Right renal pelvis (tissue), 4 donors: ENCODE measurements around the gene SYNDIG1. TPM values are rescaled to one million over a fixed set of nuclear protein-coding genes. Genes with fewer than 3 reads are reported as not detected.

ENCODE experiments used
- DNase-seq, 4 donors: peaks; one replicate each; pipeline ENCODE4 v3.0.0-alpha.2; 2013; ENCODE audit warnings: low read depth in 4 of 4, low spot score in 3 of 4, missing footprints in 1 of 4
- polyA plus RNA-seq, 4 donors: library from polyadenylated mRNA; unstranded; fragments of 120-200 nt; gene quantifications; one replicate each; pipeline ENCODE4 v1.2.1, GENCODE V29; 2013; ENCODE audit not compliant: insufficient read length in 4 of 4

The SYNDIG1 gene
- polyA plus RNA-seq, 4 donors = 7.9 to 9.8 (median 9.6) TPM

DNA sequence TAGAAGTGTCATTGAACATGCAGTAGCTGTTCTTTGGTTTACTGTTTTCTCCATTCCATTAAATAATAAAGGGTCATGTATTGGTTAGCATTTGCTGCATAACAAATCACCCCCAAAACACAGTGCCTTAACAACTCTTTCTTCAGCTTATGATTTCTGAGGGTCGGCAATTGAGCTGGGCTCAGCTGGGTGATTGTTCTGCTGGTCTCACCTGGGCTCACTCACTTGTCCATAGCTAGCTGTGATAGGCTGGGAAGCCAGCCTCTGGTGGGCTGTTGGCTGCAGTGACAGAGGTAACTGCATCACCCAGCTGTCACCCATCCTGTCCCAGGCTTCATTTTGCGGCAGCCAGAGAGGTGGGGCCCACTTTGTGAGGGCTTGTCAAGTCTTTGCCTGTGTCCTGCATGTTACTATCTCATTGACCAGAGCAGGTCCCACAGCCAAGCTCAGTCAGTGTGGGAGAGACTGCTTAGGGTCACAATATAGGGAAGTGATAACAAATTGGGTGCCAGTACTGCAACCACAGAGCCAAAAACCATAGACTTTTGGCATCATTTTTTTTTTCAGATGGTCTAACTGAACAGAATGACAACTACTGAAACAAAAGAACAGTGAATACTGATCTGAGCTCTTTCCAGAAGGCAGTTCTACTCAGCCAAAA, 76.9 kb downstream of the SYNDIG1 start:
- no peak for DNase-seq

DNA sequence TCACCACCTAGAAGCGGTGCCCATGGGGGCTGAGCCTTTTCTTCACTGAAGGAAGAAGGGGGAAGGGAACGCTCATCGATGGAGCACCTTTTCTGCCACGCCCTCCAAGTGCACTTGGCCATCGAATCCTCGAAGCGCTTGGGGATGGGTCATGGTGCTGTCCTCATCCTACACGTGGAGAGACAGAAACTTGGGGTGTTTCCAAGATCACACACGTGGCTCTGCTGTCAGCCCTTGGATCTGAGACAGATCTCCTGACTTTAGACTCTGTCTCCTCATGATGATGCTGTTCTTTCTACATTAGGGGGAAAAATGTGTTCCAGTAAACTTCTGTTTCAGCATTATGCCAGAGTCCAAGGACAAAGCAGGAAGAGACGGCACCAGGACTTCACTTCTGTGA, 78.5 kb downstream of the SYNDIG1 start:
- no peak for DNase-seq

DNA sequence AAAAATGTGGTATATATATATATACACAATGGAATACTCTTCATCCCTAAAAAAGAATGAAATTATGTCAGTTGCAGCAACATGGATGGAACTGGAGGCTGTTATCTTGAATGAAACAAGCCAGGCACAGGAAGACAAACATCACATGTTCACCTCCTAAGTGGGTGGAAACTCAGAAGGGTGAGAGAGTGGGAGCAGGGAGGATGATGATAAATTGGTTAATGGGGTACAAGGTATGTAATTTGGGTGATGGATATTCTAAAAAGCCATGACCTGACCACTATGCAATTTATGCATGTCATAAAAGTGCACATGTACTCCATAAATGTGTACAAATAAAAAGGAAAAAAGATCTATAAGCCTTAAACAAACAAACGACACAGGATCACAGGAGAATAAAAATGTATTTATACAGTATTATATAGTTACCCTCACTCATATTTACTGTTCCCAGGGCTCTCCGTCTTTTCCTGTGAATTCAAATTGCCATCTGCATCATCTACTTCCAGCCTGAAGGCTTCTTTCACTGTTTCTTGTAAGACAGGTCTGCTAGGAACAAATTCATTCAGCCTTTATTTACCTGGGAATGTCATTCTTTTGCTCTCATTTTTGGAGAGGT, 89.8 kb downstream of the SYNDIG1 start:
- no peak for DNase-seq

DNA sequence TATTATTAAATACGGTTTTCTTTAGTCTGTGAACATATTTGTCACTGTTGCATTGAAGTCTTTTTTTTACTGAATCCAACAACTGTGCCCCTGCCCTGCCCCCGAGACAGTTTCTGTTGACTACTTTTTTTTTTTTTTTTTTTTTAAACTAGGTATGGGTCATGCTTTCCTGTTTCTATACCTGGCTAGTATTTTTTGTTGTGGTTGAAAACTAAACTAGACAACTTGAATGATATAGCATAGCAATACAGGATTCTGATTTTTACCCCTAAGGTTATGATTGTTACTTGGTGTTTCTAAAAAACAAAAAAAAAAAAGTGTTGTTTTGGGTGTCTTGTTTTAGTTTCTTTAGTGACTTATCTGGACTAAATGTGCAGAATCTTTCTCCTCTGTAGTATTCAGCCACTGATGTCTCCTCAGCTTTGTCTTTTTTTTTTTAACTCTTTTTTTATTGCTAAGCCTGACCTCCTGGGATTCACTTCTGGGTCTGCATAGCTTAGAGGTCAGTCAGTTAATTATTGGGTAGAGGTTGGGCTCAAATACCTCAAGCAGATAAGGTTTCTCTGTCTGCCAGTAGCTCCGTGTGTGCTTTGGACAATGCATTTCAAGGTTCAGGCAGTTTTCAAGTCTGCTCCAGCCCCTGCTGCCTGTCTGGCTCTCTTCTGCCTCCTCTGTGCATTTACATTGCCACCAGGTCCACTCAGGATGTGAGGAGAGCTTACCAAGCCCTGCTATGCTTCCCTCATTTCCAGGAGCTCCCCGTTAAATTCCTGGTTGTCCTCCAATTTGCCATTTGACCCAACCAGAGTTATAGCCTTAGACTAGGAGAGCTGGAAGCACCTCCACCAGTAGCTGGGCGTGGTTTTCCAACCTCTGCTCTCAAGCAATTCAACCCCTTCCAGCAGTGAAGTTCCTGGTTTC, 91.4 kb downstream of the SYNDIG1 start:
- no peak for DNase-seq

DNA sequence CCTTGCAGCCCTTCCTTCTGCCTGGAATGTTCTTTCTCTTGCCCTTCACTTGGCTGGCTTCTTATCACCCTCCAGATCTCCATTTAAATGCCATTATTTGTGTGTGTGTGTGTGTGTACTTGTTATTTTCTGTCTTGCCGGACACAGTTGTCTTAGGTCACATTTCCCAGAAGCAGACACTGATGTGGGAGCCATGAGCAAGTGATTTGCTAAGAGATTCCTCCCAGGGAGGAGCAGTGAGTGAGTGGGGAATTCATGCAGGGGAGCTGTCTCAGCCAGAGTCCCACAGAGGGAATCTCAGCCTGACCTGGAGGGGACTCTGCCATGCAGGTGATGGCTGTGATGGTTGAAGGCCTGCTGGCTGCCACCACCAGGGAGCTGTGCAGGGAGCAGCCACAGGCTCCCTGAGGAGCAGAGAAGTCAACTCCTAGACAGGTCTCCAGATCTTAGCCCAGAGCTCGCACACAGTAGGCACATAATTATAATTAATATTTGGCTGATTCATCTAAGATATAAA, 96.5 kb downstream of the SYNDIG1 start:
- DNase-seq = no peak

DNA sequence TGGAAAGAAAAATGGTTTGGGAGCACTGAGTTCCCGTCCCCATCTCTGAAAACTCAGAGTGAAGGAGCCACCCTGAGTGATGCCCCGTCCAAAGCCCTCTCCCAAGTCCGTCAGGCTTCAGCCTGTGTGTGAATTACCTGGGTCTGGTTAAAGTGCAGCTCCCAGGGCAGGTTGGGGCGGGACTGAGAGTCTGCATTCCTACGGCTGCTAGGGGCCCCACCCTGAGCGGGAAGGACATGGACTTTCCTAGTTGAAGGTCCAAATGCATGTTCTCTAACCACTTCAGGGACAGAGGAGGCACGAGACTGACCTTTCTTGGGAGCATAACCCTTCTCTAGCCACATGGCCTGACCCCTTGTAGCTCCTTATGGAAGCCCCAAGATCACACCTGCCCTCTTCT, 97.2 kb downstream of the SYNDIG1 start:
- no peak for DNase-seq

DNA sequence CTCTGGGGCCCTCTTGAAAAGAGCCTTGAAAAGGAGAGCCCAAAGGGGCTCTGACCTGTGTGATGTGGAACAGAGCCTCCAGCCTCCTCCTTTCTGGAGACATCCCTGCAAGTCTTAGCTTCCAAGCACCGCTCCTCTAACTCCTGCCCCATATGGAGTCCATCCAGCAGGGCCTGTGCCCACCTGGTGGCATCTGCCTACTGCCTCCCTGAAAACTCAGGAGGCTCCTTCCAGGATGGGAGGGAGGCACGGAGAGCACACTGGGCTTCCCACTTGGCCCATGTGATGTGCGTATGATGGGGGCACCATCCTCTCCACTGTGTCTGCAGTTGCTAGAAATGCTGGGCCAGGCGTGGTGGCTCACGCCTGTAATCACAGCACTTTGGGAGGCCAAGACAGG, 98.1 kb downstream of the SYNDIG1 start:
- no peak for DNase-seq

DNA sequence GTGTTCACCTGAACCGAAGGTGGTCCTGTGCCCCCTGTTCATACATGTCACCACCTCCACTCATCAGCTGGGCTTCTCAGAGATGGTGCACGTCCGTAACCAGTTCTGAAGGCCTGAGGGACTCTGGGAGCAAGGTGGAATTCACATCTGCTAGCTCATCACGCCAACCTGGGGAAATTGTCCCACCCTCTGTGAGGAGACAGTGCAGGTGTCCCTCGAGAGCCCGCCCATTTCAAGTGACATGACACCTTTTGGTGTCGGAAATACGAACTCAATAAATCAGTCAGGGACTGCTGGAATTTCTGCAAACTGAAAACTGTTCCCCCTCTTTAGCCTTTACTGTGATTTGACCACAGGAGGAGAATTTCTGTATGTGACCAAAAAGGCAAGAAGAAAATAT, 99.4 kb downstream of the SYNDIG1 start:
- no peak for DNase-seq

DNA sequence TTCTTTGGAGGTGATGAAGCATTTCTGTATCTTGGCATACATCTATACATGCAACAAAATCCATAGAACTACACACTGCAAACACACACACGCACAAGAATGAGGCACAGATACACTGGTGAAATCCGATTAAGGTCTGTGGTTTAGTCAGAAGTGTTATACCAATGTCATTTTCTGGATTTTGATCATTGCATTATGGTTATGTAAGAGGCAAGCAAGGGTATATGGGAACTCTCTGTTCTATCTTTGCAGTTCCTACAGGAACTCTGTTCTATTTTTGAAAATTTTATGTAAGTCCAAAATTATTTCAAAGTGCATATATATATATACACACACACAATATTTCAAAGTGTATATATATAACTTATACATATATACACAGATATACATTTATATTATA, 101.7 kb downstream of the SYNDIG1 start:
- DNase-seq = no peak

DNA sequence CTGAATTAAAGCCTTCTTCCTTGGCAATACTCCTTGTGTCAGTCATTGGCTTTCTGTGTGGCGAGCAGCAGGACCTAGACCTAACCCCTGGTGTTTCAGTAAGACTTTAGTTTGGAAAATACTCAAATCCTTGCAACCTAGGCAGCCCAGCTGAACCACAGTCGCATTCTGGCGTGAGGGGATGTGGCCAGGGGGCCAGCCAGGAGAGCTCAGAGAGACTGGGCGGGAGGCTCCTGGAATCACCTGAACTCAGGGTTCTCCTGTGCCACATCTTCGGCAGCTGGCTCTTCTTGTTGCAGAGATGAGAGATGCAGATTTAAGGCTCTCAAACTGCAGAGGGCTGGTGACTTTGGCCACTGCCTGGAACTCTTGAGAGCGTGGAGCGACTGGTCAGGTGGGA, 102.7 kb downstream of the SYNDIG1 start:
- no peak for DNase-seq

DNA sequence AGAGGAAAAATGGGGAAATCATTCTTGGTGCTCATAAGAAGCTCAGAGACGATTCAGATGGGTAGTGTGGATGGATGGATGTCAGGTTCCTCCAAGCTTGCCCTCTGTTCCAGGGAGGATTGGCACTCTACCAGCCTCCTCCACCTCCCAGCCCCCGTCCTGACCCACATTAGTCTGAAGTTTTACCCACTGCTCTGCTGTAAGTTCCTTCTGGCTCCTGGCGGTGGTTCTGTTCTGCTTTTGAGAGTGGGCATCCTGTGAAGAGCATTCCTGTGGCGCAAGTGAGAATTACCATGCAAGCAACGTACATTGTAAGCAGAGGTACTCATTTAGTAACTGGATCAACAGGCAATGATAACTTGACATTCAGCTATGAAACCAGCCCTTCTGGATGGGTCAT, 103.4 kb downstream of the SYNDIG1 start:
- no peak for DNase-seq

DNA sequence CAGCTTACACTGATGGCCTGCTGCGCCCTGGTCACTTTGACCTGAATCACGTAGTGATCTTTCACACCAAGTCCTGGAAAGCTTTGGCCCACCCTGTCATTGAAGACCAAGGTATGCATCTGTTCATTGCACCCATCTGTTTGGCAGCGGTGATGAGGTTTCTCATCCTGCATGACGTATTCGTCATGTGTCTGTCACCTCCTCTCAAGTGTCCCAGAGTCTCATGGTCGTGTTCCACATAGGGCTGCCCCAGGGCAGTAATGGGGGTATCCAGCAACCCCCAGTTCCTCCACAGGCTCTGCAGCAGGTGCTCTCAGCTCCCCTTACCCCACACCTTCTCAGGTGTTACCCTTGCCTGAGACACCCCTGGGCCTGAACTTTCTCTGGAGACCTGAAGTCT, 104.1 kb downstream of the SYNDIG1 start:
- no peak for DNase-seq

DNA sequence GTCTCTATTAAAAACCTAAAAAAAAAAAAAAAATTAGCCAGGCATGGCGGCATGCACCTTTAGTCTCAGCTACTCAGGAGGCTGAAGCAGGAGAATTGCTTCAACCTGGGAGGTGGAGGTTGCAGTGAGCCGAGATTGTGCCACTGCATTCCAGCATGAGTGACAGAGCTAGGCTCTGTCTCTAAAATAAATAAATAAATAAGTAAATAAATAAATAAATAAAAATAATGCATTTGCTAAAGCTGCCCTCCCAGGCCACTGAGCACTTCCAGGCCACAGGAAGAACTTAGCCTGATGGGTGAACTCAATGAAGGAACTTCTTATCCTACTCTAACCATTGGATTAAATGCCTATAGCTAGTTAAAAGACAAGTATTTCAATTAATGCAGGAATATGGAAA, 104.9 kb downstream of the SYNDIG1 start:
- DNase-seq = no peak

DNA sequence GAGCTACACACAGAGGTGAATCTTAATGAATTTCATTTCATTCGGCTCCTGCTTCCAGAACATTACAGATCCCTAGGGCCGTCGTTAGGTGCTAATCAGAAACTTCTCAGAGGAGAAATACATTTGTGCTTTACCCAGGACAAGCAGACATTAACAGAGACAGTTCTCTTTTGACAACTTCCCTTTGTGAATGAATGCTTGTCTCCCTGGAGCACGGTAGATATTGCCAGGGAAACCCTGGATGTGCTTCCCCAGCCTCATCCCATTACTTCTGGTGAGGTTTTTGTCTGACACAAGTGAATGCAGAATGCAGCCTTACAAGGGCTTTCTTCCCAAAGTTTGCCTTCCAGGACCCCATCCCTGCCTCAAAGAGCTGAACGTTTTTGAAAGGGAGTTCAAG, 105.4 kb downstream of the SYNDIG1 start:
- no peak for DNase-seq

DNA sequence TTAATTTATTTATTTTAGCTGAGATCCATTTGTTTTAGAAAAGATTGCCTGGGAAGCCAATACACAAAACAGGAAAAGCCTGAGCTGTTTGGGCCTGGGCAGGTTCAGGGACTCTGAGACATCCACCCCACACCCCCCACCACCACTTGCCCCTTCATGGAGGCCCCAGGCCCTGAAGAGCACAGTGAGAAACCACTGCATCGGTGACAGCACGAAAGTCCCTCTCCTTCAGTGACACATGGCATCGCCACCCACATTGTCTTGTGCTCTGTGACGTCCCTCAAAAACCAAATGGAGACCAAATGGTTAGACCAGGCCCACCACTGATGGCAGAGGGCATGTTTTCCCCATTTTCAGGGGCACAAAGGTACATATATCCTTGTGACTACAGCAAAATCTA, 106.4 kb downstream of the SYNDIG1 start:
- DNase-seq = no peak

DNA sequence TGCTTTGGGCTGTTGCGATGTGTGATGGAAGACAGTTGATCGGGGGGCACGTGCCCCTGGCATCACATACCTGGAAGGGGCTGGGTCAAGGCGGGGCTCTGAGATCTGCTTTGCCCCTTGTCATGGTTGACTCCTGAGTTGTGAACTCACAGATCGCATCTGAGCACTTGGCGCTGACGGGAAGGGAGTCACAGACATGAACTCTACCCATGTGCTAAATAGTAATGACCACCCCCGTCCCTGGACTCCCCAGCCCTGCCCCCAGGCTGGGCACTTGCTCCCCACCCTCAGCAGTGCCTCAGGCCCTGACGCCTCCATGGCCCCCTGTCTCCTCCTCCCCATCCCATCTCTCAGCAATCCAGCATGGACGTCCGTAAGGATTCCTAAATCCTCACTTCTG, 107.0 kb downstream of the SYNDIG1 start:
- DNase-seq = no peak

DNA sequence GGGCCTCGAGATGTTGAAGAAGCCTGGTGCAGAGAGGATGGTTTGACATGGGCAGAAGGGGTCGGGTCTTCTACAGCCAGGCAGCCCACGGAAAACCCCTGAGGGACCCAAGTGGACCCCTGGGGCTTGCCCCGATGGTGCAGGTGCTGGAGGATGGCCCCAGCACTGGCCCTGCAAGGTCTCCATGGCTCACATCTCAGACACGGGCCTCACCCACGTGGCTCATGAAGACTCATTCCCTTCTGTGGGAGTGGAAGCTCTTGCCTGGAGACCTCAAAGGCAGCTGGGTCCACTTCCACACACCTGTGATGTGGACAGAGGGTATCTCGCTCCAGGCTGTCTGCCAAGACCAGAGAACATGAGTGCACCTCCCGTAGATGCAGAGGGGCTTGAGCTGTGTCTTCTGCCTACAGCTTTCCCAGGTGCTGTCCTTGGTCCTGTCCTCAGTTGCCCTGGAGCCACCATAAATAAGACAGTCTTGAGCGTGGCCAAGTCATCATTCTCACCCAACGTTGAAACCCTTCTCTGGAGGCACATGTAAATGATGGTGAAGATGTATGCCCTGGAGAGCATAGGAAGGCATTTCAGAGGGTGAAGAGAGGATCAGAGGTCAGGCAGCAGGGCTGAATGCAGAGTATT, 108.0 kb downstream of the SYNDIG1 start:
- DNase-seq = no peak

DNA sequence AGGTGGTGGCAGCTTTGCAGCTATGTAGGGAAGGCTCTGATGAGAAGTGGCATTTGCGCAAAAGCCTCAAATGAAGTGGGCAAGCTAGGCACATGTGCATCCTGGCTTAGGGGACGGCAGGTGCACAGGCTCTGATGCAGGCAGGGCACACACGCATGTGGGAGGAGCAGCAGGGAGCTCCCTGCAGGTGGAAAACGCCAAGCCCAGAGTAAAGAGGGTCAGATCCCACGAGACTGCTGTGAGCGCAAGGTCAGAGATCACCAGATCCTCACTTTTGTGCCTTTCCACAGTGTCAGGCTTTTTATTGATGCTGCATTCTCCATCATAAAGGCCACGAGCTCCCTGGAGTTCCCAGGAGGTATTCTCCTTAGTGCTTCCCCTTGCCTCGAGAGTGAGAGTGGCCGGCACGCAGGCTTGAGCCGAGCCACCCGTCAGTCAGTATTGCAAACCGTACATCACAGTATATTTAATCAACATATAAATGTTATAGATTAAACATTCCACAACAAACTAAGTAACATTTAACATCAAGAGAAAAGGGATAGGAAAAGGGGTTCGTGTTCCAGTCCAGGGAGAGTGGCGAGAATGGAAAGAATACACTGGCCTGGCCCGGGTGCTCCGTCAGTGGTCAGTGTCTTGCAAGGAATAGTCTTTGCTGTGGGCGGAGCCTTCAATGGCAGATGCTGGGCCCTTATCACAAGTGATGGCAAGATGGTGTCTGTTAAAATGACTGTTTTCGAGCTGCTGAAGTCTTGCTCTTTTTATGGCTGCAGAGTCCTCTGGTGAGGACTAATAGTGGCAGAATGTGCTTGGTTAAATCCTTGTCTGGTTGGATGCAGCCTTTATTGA, 109.4 kb downstream of the SYNDIG1 start:
- no peak for DNase-seq

DNA sequence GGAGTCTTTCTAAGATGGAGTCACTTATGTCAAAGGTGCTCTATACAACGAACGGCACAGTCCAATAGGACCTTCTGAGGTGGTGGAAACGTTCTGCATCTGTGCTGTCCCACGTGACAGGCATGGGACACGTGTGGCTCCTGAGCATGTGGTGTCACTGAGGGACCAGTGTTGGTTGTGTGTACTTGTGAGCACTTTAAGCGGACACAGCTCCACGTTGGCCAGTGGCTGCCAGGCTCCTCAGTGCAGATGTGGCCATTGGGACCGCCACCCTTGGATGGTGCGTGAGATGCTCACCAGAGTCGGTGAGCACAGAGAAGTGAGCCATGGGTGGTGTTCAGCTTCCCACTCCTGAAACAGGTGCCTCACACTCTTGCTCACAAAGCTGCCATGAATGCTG, 110.0 kb downstream of the SYNDIG1 start:
- no peak for DNase-seq

DNA sequence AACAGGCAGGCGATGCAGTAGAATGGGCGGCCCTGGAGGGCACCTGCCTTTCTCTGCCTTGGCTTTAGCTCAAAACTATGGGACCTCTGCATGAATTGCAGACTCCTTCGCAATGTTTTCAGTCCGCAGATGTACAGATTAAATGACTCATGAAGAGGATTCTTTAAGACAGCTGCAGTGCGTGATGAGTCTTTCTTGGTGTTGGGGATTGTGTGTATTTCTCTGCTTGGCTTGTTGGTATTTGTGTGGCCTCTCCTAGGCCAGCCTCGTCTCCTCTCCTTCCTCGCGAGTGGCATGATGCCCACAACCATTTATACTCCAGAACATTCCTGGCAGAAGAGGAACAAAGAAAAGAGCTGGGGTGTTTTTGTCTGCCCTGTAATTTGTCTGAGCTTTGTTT, 110.6 kb downstream of the SYNDIG1 start:
- DNase-seq = no peak
